ENCODE results near the gene LSM7.

DNA sequence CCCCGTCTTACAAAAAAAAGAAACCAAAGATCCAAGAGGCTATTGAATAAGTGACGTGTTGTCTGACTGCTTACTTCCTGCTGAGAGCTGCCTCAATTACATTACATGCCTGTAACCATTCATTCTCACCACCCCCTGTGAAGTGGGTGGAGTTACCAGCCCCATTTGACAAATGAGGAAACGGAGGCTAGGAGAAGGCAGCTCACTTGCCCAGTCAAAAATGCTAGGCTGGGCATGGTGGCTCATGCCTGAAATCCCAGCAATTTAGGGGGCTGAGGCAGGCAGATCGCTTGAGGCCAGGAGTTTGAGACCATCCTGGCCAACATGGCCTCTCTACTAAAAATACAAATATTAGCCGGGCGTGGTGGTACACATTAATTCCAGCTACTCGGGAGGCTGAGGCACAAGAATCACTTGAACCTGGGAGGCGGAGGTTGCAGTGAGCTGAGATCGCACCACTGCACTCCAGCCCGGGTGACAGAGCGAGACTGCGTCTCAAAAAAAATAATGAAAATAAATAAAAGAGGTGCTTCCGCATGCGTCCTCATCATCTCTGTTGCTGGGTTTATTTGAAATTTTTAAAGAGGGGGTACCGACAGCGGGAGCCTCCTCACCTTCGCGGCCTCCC lies 499 bp downstream of the LSM7 start:
- TF ChIP-seq, protein P1, sequence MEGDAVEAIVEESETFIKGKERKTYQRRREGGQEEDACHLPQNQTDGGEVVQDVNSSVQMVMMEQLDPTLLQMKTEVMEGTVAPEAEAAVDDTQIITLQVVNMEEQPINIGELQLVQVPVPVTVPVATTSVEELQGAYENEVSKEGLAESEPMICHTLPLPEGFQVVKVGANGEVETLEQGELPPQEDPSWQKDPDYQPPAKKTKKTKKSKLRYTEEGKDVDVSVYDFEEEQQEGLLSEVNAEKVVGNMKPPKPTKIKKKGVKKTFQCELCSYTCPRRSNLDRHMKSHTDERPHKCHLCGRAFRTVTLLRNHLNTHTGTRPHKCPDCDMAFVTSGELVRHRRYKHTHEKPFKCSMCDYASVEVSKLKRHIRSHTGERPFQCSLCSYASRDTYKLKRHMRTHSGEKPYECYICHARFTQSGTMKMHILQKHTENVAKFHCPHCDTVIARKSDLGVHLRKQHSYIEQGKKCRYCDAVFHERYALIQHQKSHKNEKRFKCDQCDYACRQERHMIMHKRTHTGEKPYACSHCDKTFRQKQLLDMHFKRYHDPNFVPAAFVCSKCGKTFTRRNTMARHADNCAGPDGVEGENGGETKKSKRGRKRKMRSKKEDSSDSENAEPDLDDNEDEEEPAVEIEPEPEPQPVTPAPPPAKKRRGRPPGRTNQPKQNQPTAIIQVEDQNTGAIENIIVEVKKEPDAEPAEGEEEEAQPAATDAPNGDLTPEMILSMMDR (IDR thresholded peaks at IDR 0.05), result no peak
- no peak for TF ChIP-seq POLR2AphosphoS5 (IDR thresholded peaks at IDR 0.05; ENCODE audit: low read depth, low read length)

Data from Panc1 (cell line).